IPS-18a (cell line): ENCODE results near the gene SPINT2.

Experiments used
- H3K27ac ChIP-seq: one replicate; pipeline ENCODE4 v1.5.1; 2013; ENCODE audit warnings: low read length
- H3K27me3 ChIP-seq: one replicate; pipeline ENCODE4 v1.6.1; 2013; ENCODE audit warnings: mild to moderate bottlenecking, low read length; ENCODE audit not compliant: control insufficient read depth, insufficient read depth
- H3K36me3 ChIP-seq: one replicate; pipeline ENCODE4 v1.6.1; 2013; ENCODE audit warnings: low read depth, low read length; ENCODE audit not compliant: control insufficient read depth
- H3K4me1 ChIP-seq: one replicate; pipeline ENCODE4 v1.6.1; 2013; ENCODE audit warnings: low read depth, low read length; ENCODE audit not compliant: control insufficient read depth
- H3K4me3 ChIP-seq: one replicate; pipeline ENCODE4 v1.5.1; 2013; ENCODE audit warnings: low read length
- H3K9ac ChIP-seq: one replicate; pipeline ENCODE4 v1.6.1; 2013; ENCODE audit warnings: mild to moderate bottlenecking, low read length, moderate library complexity
- H3K9me3 ChIP-seq: one replicate; pipeline ENCODE4 v1.6.1; 2013; ENCODE audit warnings: low read depth, low read length; ENCODE audit not compliant: control insufficient read depth

The SPINT2 gene

DNA sequence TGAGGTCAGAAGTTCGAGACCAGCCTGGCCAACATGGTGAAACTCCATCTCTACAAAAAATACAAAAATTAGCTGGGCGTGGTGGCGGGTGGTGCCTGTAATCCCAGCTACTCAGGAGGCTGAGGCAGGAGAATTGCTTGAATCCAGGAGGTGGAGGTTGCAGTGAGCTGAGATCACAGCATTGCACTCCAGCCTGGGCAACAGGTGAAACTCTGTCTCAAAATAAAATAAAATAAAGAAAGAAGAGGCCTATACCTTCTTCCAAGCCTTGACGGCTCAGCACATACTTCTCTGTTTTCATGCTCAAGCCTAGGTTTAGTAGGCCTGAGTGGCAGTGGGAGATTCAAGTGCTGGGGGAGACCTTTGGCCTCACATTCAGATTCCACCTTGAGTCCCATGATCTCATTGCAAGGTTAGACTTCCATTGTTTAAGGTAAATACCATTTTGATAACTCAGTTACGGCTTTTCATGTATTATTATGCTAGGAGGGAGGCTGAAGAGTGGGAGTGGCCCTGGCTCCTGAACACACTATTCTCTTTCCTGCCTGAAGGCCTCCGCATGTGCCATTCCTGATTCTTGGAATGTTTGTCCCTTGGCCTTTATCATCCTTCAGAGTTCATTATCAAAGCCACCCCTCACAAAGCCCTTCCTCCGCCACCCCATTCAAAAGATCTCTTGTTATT, 1.6 kb upstream of the SPINT2 start:
- H3K27me3 ChIP-seq: no peaks in the 10 kb centered on the region
- no peak overlapping the region for H3K4me3 ChIP-seq
- H3K4me1 ChIP-seq: peaks cover 30% of the 10 kb centered on the region
- no peaks in the 10 kb centered on the region for H3K9me3 ChIP-seq
- H3K36me3 ChIP-seq: no peaks in the 10 kb centered on the region
- no peak overlapping the region for H3K9ac ChIP-seq
- no peak overlapping the region for H3K27ac ChIP-seq

DNA sequence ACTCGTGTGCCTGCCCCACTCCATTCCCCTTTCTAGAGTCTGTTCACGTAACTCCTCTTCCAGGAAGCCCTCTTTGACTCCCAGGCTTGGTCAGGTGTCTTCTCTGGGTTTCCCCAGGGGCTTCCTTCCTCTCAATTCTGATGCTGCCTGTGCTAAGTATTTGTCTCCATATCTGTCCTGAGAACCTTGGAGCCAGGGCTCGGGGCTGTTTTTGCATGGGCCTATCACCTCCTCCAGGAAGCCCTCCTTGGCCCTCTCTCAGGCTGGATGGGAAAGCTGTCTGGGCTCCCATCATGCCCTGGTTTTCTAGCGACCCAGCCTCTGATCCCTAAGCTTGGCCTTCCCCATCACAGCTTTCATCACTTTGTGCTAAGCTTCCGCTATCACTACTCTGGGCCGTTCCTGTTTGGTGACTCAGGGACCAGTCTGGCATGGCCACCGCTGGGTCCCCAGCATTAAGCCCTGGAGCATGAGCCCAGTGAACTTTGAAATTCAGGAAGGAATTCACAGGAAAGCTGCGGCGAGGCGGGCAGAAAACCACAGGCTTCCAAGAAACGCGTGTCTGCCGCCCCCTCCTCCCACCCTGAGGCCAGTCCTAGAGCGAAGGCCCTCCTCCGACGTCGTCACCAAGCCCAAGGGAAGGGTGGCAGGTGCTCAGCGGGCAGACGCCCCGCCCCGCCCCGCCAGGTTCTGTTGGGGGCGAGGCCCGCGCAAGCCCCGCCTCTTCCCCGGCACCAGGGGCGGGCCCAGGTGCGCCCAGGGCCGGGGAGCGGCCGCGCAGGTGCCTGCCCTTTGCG, 486 bp upstream of the SPINT2 start:
- Histone ChIP-seq H3K4me1 (peaks cover 33% of the 10 kb centered on the region), H3K36me3 (no peaks in the 10 kb centered on the region), H3K4me3 (peak overlapping the region; percentile 83), H3K27me3 (no peaks in the 10 kb centered on the region), H3K9me3 (no peaks in the 10 kb centered on the region), H3K9ac (peak overlapping the region; percentile 91), H3K27ac (peak overlapping the region; percentile 72)

DNA sequence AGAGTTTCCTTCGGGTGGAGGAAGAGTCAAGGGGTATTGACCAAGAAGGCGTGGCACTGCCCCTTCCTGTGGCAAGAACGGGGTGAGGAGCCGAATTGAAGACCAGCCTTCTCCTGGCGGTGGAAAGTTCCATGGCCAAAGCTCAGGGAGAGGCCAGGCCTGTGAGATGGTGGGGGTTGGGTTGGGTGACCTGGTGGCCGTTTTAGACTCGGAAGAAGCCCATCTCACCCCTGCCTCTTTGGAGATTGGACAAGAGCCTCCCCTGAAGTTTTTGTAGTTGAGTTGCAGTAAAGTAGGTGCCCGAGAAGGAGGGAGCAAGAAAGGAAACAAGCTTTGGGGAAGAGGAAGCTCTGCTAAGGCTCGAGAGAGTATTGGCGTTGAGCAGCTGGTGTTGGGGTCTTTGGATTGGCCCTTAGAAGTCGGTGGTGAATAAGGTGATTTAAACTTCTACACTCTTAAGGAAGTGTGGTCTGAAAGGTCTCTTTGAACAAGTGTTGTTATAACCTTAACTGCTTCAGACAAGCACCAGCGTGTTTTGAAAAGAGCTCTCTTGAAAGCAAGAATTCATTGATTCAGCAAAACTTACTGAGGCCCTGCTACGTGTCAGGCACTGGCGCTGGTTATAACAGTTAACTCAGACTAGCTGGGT, 964 bp downstream of the SPINT2 start:
- Histone ChIP-seq H3K4me3 (peak overlapping the region; percentile 83), H3K27me3 (no peaks in the 10 kb centered on the region), H3K36me3 (no peaks in the 10 kb centered on the region), H3K9ac (peak overlapping the region; percentile 91), H3K27ac (peak overlapping the region; percentile 76), H3K9me3 (no peaks in the 10 kb centered on the region), H3K4me1 (peaks cover 37% of the 10 kb centered on the region)

DNA sequence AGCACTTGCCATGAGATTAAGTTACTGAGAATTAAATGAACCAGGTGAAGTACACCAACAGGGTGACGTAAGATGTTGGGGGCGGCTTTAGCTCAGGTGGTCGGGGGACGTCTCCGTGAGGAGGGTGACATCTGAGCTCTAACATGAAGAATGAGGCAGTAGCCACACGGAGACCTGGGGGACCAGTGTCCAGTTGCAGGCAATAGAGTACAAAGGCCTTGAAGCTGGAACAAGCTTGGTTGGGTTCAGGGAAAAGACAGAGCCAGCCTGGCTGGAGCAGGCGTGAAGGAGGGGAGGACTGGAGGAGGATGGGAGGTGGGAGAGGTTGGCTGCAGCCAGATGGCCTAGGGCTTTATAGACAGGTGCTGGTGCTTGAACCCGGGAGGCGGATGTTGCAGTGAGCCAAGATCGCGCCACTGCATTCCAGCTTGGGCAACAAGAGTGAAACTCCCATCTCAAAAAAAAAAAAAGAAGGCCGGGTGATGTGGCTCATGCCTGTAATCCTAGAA, 1.6 kb downstream of the SPINT2 start:
- H3K4me1 ChIP-seq: peaks cover 38% of the 10 kb centered on the region
- no peaks in the 10 kb centered on the region for H3K36me3 ChIP-seq
- no peaks in the 10 kb centered on the region for H3K9me3 ChIP-seq
- H3K4me3 ChIP-seq: peak overlapping the region; percentile 83
- H3K27ac ChIP-seq: no peak overlapping the region
- H3K27me3 ChIP-seq: no peaks in the 10 kb centered on the region
- H3K9ac ChIP-seq: peak overlapping the region; percentile 91

DNA sequence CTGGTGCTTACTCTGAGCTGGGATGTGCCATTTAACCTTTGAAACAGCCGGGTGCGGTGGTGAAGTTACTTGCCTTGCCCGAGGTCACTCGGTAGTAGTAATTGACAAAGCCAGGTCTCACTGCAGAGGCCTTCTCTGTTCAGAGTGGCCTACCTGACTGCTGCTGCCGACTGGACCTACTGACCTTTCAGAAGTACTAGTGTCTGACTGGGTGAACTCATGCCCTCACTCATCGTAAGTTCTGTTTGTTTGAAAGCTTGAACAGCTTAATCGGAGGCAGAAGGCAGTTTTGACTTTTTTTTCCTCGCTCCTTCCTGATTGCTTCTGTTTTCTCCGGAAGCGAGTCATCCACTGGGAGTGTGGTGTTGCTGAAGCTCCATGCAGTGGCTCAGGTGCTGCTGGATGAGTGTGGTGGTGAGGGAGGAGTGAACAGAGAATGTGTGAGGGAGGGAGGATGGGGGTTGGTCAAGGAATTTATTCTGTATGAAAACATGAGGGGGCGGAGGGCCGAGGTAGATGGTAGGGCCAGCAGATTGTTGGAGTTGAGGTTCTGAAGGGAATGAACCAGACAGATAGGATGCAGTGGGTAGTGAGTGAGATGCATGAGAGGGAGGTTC, 2.7 kb downstream of the SPINT2 start:
- Histone ChIP-seq H3K9ac (no peak overlapping the region), H3K27me3 (no peaks in the 10 kb centered on the region), H3K36me3 (no peaks in the 10 kb centered on the region), H3K27ac (no peak overlapping the region), H3K9me3 (no peaks in the 10 kb centered on the region), H3K4me1 (peaks cover 38% of the 10 kb centered on the region), H3K4me3 (peak overlapping the region; percentile 19)

DNA sequence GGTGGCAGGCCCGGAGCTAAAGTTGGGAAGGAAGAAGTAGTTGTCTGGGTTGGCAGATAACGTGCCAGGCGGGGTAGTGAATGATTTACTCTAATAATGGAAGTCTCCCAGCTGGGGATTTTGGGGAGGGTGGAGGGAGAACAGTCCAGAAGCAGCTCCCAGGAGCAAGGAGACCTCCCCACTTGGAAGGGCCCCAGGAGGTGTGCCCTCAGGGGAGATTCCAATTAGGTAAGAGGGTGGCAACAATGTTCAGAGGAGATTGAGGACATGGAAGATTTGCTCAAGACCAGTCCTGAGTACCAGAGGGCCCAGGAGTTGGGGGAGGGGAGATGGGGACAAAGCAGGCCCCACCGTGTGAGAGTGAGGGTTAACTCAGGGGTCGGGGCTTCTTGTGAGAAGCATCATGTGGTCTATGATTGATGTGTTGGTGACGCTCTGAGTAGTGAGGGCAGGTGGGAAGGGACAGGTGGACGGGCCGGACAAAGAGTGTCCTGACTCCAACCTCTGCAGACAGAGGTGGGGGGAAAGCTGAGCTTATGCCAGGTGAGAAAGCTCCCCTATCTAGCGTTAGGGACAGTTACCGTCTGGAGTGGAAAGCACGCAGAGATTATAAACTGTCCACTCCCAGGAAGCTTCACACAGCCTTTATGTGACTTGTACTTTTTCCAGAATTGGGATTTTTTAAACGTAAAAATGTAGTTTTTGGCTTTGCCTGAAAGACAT, 3.5 kb downstream of the SPINT2 start:
- no peak overlapping the region for H3K27ac ChIP-seq
- peaks cover 36% of the 10 kb centered on the region for H3K4me1 ChIP-seq
- H3K9ac ChIP-seq: no peak overlapping the region
- no peak overlapping the region for H3K4me3 ChIP-seq
- H3K36me3 ChIP-seq: no peaks in the 10 kb centered on the region
- H3K9me3 ChIP-seq: no peaks in the 10 kb centered on the region
- H3K27me3 ChIP-seq: no peaks in the 10 kb centered on the region

DNA sequence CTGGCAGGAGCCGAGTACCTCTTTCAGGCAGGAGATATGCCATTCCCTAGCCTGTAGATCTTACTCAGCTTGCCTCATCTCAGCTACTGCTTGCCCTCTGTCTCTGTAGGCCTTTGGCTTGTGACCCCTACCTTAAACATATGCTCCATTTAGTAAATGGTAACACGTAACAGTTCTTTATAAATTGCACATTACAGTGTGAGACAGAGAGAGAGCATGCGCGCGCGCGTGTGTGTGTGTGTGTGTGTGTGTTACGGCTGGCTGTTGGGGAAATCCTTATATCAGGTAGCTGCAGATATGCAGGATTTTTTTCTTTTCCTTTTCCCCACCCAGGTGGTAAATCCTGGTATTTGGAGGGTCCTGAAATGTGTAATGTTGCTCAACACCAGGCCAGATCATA, 4.2 kb downstream of the SPINT2 start:
- peaks cover 30% of the 10 kb centered on the region for H3K4me1 ChIP-seq
- H3K9ac ChIP-seq: no peak overlapping the region
- H3K27ac ChIP-seq: no peak overlapping the region

DNA sequence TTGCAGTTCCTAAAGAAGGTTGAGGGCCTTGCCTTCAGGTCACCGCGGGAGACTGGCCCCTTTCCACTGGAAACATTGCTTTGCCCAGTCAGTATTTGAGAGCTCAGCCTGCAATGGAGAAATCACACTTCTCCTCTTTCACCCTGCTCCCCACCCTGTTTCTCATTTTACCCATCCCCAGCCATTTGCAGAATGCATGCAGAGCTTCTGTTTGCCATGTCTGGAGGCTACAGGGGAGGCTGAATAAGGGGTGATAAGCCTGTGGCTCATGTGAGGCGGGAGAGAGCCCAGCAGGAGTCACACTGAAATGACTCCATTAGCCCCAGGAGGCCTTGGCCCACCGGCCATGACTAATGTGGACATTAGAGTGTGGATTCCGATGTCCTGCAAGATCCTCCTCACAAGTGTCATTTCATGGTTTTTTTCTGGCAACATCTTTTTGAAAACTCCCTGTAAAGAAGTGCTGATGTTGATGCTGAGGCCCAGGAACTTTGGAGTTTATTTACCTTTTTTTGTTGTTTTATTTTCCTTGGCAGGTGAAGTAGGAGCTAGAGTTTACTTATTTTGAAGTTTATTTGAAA, 6.3 kb downstream of the SPINT2 start:
- peaks cover 24% of the 10 kb centered on the region for H3K4me1 ChIP-seq

More for the DNA sequence above, 4.2 kb downstream of the SPINT2 start:
- H3K4me3 ChIP-seq: no peak overlapping the region
- H3K9me3 ChIP-seq: no peaks in the 10 kb centered on the region
- H3K27me3 ChIP-seq: no peaks in the 10 kb centered on the region
- H3K36me3 ChIP-seq: no peaks in the 10 kb centered on the region

DNA sequence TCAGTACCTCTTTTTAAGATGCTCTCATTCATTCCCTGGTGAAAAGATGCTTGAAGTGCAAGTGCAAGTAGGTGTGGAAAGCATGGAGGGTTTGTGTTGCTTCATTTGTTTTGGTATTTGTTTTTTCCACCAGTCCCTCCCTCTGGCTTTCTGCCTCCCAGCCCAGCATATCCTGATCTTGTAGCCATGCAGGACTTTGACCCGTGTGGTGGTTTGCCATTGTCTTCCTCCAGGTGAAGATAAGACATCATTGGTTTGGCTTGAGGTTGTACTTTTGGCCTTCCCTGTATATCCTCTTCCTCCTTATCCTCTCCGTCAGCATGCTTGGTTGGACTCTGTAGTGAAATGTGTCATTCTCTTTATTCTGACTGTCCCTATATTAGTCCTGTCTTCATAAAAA, 9.1 kb downstream of the SPINT2 start:
- no peak overlapping the region for H3K27ac ChIP-seq
- no peak overlapping the region for H3K4me3 ChIP-seq
- no peak overlapping the region for H3K9ac ChIP-seq
- no peaks in the 10 kb centered on the region for H3K9me3 ChIP-seq
- H3K4me1 ChIP-seq: peaks cover 5% of the 10 kb centered on the region
- no peaks in the 10 kb centered on the region for H3K27me3 ChIP-seq
- no peaks in the 10 kb centered on the region for H3K36me3 ChIP-seq

More for the DNA sequence above, 6.3 kb downstream of the SPINT2 start:
- Histone ChIP-seq H3K36me3 (no peaks in the 10 kb centered on the region), H3K27ac (no peak overlapping the region), H3K9ac (no peak overlapping the region), H3K4me3 (no peak overlapping the region), H3K9me3 (no peaks in the 10 kb centered on the region), H3K27me3 (no peaks in the 10 kb centered on the region)

DNA sequence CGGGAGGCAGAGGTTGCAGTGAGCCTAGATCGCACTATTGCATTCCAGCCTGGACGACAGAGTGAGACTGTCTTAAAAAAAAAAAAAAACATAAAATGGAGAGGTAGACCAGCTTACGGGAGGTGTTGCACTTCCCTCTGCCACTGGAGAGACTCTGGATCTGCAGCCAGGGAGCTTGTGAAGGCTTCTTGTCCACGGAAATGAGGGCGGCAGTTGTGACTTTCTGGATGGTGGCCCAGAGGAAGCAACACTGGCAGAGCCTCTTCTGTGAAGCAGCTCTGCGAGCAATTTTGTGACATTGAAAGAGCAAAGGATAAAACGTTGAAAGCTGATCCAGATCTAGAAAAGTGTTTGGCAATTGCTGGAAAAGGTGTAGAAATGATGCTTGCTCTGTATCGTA, 10.4 kb downstream of the SPINT2 start:
- no peak overlapping the region for H3K9ac ChIP-seq
- H3K27ac ChIP-seq: no peak overlapping the region
- H3K9me3 ChIP-seq: no peaks in the 10 kb centered on the region
- no peak overlapping the region for H3K4me3 ChIP-seq
- H3K27me3 ChIP-seq: no peaks in the 10 kb centered on the region
- H3K36me3 ChIP-seq: no peaks in the 10 kb centered on the region
- H3K4me1 ChIP-seq: peaks cover 5% of the 10 kb centered on the region
